Measurements from ENCODE around the gene METTL14.
A peak's percentile ranks its signal among the peaks of the same experiment; 100 is the strongest.
"Not testable (repeated sequence)": the region's sequence is repeated elsewhere in the genome, so short reads cannot be mapped to it uniquely, and the experiment has no call there.

The METTL14 gene

GRCh38 chr4:118684873-118685811, at the start of gene METTL14:
METTL14 (plus strand) TSS chr4:118685392; CDS start chr4:118685535, 143 bp downstream.
- FAIRE-seq = peak; percentile 43

- FAIRE-seq = not testable (repeated sequence)
Measured at GRCh38 chr4:118636126-118636525, 49.1 kb upstream of the METTL14 start.

GRCh38 chr4:118664665-118665064, 20.5 kb upstream of the METTL14 start:
- not testable (repeated sequence) for FAIRE-seq

GRCh38 chr4:118669220-118669619, 16.0 kb upstream of the METTL14 start:
- FAIRE-seq = not testable (repeated sequence)

GRCh38 chr4:118670968-118671367, 14.2 kb upstream of the METTL14 start:
- FAIRE-seq = not testable (repeated sequence)

GRCh38 chr4:118676128-118676527, 9.1 kb upstream of the METTL14 start:
- no peak for FAIRE-seq

- no peak for FAIRE-seq
Measured at GRCh38 chr4:118680808-118681207, 4.4 kb upstream of the METTL14 start.

GRCh38 chr4:118682928-118683327, 2.3 kb upstream of the METTL14 start:
- no peak for FAIRE-seq

GRCh38 chr4:118683513-118683912, 1.7 kb upstream of the METTL14 start:
- no peak for FAIRE-seq

- FAIRE-seq = no peak
Measured at GRCh38 chr4:118703118-118703517, 17.9 kb downstream of the METTL14 start.

GRCh38 chr4:118711052-118711451, 25.9 kb downstream of the METTL14 start:
- peak; percentile 13 for FAIRE-seq

- no peak for FAIRE-seq
Measured at GRCh38 chr4:118712872-118713271, 27.7 kb downstream of the METTL14 start.

GRCh38 chr4:118714682-118715081, 29.5 kb downstream of the METTL14 start:
- no peak for FAIRE-seq

- no peak for FAIRE-seq
Measured at GRCh38 chr4:118716304-118716703, 31.1 kb downstream of the METTL14 start.

- no peak for FAIRE-seq
Measured at GRCh38 chr4:118718511-118719170, 33.4 kb downstream of the METTL14 start.

- no peak for FAIRE-seq
Measured at GRCh38 chr4:118721752-118722151, 36.6 kb downstream of the METTL14 start.

GRCh38 chr4:118723369-118723768, 38.2 kb downstream of the METTL14 start:
- no peak for FAIRE-seq

GRCh38 chr4:118727360-118727759, 42.2 kb downstream of the METTL14 start:
- FAIRE-seq = no peak

- no peak for FAIRE-seq
Measured at GRCh38 chr4:118729287-118730286, 44.4 kb downstream of the METTL14 start.

GRCh38 chr4:118730683-118731082, 45.5 kb downstream of the METTL14 start:
- no peak for FAIRE-seq

- FAIRE-seq = no peak
Measured at GRCh38 chr4:118732591-118733330, 47.6 kb downstream of the METTL14 start.
